Daoy (cell line): ENCODE results near the gene ADORA2A. TPM values are rescaled to one million over a fixed set of nuclear protein-coding genes. Genes with fewer than 3 reads are reported as not detected.

Experiments used
- DNase-seq: peaks from one replicate; pipeline ENCODE4 v3.0.0-alpha.2; 2015; ENCODE audit warnings: low read depth
- total RNA-seq: library from RNA; depleted of rRNA; stranded (reverse); fragments of >200 nt; shearing (Covaris generic); gene quantifications from 2 replicates; pipeline ENCODE4 v1.2.3, GENCODE V29; 2014; rRNA removed

ADORA2A gene
- 0.95 and 2.7 TPM in 2 replicates for total RNA-seq

DNA sequence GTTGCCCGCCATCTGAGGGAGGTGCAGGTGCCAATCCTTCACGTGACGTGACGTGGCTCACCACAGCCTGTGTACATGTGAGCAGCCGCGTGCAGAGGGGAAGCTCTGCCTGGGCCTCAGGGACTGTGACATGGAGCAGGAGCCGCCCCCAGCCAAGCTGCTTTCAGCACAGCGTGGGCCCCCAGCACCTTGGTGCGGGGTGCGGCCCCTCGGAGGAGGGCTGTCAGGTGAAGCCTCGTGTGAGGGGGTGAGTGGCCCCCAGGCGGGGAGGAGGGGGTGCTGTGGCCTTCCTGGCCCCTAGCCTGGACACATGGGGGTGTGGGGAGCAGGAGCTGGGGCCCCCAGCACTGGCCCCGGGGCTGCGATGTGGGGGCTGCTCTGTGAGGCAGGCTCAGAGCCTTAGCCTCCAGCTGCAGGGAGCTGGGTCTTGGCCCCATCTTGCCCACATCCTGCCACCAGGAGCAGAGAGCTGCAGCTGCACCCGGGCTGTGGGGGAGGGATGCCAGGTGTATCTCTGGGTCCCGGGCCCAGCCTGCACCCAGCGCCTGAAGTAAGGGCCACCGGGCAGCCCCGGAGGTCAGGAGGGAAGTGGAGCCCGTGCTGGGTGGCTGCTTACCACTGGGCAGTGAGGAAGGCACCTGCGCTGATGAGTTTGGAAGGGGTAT lies at the start of gene ADORA2A:
Gene ADORA2A (plus strand): TSS at position 100 of the 665 bp plus-strand sequence. CDS start 5,806 bp downstream, outside the sequence.
- DNase-seq, result no peak

DNA sequence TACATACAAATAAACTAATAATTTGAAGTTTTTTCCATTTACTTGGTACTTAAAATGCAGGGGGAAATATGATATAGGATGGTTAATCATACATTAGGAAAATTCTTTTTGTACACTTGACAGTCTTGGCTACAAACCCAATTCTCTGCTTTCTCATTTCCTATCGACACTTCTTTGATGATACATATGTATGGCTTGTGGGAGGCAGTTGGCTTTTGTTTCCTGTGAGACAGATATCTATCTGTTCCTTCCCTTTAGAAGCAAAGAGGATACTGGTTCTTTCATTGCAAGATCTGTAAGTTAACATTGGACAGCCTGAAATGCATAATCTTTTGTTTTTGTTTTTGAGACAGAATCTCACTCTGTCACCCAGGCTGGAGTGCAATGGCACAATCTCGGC lies 47.9 kb upstream of the ADORA2A start:
- DNase-seq, result no peak

- no peak for DNase-seq
These were observed 47.0 kb upstream of the ADORA2A start for GRCh38 chr22:24380220-24380904.

- DNase-seq, result no peak
These were observed 46.5 kb upstream of the ADORA2A start for GRCh38 chr22:24380905-24381230.

DNA sequence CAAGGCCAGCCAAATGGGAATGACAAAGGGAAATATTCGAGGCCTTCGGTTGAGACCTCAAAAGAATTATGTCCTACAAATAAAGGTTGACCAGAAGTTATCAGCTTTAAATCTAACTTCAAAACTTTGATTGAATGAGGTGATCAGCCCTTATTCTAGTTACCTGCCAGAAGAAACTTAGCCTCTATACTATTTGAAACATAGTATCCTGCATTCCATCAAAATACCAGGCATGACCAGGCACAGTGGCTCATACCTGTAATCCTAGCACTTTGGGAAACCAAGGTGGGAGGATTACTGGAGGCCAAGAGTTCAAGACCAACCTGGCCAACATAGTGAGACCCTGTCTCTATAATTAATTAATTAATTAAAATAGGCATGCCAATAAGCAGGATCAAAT lies 44.3 kb upstream of the ADORA2A start:
- DNase-seq, result no peak

DNA sequence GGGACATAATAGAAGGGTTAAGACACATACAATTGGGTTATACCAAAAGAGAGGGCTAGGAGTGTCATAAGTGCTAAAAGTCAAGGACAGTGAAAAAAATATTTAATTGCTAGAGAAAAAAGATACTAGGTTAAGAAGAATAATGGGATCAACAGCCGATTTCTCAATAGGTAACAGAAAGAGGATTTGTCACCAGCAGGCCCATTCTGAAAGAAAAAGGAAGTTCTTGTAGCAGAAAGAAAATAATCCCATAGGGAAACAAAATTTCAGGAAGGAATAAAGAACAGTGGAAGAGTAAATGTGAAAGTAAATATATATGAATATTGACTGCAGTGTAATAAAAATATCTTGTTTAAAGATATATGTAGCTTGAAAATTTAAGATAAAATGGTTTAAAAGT lies 43.3 kb upstream of the ADORA2A start:
- no peak for DNase-seq

DNA sequence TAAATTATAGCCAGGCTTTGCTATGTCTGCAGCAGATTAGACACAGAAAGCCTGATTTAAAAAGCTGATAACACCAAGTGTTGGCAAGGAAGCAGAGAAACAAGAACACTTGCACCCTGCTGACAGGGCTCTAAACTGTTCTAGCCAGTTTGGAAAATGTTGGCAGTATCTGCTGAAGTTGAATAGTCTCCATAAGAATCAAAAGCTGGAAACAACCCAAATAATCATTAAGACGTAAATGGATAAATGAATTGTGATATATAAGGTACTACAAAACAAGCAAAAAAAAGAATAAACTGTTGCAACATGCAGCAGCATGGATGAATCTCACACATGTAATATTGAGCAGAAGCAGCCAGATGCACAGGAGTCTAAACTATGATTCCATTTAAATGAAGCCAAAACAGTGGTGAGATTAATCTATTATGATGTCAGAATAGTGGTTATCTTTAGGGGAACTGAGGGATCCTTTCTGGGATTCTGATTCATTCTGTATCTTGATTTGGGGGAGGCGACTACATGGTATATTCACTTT lies 40.4 kb upstream of the ADORA2A start:
- DNase-seq, result no peak

DNA sequence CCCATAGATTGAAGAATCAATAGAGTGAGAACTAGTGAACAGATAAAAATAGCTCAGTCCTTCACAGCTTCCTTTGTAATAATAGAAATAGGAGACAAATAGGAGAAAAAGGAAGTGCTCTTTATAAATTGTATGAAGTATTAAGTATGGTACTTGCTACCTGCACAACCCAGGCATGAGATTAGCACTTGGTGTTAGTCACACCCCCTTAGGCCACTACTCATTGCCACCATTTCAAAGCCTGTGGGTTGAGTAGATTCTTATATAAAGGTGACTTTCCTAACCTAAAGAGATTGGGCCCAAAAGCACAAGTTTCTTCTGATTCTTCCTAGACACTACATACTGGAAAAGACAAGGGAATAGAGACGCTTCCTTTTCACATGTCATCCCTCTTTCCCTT lies 37.7 kb upstream of the ADORA2A start:
- DNase-seq, result no peak

GRCh38 chr22:24390156-24390555 lies 37.2 kb upstream of the ADORA2A start:
- no peak for DNase-seq

DNA sequence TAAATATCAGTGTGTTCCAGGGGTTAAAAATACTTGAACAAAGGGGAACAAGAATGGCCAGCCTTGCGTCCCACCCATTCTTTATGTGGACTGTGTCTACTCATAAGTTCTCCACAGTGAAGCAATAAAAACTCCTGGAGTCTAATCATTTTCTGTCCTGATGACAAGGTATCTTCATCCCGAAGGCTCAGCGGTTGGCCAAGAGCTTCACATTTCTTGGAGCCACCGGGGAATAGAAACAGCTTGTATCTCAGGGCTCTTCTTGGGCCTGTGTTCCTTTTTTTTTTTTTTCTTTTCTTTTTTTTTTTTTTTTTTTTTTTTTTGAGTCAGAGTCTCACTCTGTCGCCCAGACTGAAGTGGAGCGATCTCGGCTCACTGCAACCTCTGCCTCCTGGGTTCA lies 36.8 kb upstream of the ADORA2A start:
- DNase-seq, result no peak

DNA sequence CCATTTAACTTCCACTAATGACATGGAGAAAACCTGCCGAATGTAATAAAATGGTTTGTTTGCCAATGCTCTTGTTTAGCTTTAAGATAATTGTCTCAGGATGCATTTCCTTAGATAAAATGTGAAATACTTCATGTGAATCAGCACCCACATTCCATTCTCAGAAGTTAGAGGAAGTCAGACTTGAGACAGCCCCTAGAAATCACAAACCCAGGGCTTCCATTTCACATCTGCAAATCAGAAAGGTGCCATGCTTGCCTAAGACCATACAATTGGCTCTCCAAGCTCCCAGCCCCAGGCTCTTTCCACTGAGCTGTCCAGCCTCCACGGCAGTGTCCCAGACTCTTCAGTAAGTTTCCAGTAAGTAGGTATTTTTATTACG lies 35.6 kb upstream of the ADORA2A start:
- no peak for DNase-seq

- no peak for DNase-seq
These were observed 35.0 kb upstream of the ADORA2A start for GRCh38 chr22:24392218-24392931.

GRCh38 chr22:24393012-24393559 lies 34.3 kb upstream of the ADORA2A start:
- no peak for DNase-seq

DNA sequence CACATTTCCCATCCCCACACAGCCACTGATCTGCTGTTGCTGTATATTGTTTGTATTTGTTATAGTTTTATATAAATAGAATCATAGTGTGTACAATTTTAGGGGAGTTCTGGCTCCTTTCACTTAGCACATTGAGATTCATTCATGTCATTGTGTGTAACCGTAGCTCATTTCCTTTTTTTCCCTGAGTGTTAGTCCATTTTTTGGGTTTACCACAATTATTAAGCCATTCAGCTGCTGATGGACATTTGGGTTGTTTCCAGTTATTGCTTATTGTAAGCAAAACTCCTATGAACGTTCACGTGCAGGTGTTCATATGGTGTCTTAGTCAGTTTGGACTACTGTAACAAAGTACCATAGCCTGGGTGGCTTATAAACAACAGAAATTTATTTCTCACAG lies 33.6 kb upstream of the ADORA2A start:
- no peak for DNase-seq

DNA sequence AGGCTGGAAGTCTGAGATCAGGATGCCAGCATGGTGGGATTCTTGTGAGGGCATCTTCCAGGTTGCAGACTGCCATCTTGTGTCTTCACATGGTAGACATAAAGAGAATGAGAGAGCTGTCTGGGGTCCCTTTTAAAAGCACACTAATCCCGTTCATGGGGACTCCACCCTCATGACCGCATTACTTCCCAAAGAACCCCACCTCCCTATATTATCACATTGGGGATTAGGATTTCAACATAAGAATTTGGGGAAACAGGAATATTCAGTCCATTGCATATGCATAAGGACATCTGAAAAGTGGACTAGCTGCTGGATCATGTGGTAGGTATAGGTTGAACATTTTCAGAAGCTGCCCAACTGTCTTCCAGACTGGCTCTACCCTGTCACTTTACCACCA lies 33.1 kb upstream of the ADORA2A start:
- DNase-seq, result no peak

- DNase-seq, result no peak
These were observed 29.0 kb upstream of the ADORA2A start for GRCh38 chr22:24398409-24398808.

DNA sequence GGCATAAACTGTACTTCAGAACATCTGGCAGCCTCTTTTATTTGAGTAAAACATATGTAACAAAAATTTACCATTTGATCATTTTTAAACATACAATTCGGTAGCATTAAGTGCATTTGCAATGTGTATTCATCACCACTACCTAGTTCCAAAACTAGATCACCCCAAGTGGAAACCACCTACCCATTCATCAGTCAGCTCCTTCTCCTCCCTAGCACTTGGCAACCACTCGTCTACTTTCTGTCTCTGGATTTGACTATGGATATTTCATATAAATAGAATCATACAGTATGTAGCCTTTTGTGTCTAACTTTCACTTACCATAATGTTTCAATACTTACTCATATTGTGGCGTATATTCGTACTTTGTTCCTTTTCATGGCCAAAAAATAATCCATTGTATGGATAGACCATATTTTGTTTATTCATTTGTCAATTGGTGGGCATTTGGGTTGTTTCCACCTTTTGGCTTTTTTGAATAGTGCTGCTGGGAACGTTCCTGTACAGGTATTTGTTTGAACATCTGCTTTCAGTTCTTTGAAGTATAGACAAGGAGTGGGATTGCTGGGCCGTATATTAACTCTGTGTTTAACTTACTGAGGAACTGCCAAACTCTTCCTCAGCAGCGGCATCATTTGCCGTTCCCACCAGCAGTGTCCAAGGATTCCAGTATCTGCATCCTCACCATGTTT lies 27.2 kb upstream of the ADORA2A start:
- no peak for DNase-seq

GRCh38 chr22:24400726-24401596 lies 26.4 kb upstream of the ADORA2A start:
- DNase-seq, result no peak

GRCh38 chr22:24401931-24402367 lies 25.4 kb upstream of the ADORA2A start:
- no peak for DNase-seq

GRCh38 chr22:24402460-24403192 lies 24.8 kb upstream of the ADORA2A start:
- peak; percentile 90 for DNase-seq
